ENCODE data around the gene PSMA4.
"Not testable (repeated sequence)": the region's sequence is repeated elsewhere in the genome, so short reads cannot be mapped to it uniquely, and the experiment has no call there.

The PSMA4 gene

DNA sequence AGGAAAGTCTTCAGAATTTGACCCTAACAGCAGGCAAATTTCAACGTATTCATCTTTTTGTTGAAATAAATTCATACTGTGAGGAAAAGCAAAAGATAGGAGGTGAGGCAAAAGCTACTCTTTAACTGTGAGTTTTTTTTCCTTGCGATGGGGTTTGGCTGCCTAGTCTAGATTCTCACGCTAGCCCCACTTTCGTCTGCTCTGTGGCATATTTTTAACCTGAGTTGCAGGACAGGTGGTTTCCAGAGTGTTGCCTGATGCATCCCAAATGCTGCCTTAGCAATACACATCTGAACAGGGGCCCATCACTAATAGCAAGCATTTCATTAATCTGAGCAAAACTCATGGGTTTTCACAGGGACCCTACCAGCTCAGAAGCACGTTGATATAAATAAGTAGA lies 11.7 kb downstream of the PSMA4 start:
- DNase-seq (ENCODE audit: low spot score): no peak

GRCh38 chr15:78552597-78552996 lies 12.4 kb downstream of the PSMA4 start:
- DNase-seq (ENCODE audit: low spot score): no peak

DNA sequence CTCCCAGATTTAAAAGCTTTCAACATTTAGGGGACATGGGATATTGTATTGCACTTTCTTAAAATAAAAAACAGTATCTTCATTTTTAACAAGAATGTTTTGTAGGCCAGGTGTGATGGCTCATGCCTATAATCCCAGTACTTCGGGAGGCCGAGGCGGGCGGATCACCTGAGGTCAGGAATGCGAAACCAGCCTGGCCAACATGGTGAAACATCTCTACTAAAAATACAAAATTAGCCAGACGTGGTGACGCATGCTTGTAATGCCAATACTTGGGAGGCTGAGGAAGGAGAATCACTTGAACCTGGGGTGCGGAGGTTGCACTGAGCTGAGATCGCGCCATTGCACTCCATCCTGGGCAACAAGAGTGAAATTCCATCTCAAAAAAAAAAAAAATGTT lies 20.0 kb downstream of the PSMA4 start:
- DNase-seq (ENCODE audit: low spot score): not testable (repeated sequence)

- no peak for DNase-seq (ENCODE audit: low spot score)
Observed at GRCh38 chr15:78561490-78561889, 21.2 kb downstream of the PSMA4 start.

DNA sequence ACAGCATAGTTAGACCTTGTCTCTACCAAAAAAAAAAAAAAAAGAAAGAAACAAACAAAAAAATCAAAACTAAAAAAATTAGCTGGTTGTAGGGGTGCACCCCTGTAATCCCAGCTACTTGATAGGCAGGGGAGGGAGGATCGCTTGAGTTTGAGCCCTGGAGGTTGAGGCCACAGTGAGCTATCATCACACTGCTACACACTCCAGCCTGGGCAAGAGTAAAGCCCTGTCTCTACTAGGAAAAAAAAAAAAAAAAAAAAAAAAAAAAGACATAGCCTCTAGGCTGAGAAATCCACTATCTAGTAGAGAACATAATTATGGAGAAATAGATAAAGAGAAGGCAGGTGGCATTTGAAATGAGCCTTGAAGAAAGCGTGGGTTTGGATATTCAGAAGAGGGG lies 22.8 kb downstream of the PSMA4 start:
- no peak for DNase-seq (ENCODE audit: low spot score)

DNA sequence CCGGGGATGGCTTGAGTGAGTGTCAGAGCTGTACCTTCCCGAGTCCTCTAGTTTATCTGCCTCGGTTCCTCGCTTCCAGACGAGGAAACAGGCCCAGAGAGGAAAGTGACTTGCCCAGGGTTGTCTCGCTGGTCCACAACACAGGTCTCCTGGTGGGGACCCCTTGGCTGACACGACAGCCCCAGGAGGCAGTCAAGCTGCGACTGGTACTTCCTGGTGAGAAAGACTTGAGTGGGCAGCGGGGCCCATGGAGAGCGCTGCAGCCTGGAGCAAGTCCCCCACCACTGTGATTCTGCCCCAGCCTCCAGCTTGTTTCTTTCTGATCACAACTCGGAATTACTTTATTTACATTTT lies 24.5 kb downstream of the PSMA4 start:
- DNase-seq (ENCODE audit: low spot score): no peak

GRCh38 chr15:78565097-78565950 lies 25.1 kb downstream of the PSMA4 start, which contains the start of gene CHRNA5:
Gene CHRNA5, plus strand, starts transcription at chr15:78565520. Its CDS starts 200 bp downstream, at chr15:78565720.
- peak; percentile 40 for DNase-seq (ENCODE audit: low spot score)

DNA sequence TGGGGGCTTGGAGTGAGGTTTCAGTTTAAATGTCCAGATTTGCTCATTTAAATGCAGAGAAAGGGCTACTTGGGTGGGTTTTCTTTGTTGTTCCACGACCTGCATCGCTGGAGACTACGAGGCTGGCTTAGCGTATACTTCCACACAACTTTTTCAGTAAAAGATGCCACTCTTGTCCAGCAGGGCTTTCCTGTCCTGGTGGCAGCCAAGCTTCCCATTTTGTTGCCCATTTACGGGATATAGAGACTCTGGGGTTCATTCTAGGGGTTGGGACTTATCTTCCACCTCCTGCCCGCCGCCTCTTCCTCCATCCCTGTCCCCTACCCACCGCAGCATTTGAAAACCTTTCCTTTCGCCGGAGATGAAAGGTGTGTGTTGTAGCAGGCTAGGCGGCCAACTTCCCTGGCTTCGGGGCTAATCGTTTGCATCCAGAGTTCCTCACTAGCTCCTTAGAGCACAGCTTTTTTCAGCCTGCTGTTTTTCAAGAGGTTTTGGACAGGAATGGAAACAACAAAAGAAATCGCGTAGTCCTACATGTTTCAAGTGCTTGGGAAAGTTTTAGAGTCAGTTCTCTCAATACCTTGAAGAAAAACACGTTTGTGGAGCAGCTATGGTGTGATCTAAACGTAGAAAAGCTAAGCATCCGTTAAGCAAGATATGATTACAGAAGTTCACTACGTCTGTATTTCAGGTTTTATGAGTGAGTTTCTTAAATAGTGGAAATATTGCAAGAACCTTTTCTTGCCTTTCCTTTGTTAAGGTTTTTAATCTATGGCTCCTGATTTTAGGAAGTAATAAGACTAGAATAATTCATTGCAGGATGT lies 25.9 kb downstream of the PSMA4 start:
- peak; percentile 9 for DNase-seq (ENCODE audit: low spot score)

DNA sequence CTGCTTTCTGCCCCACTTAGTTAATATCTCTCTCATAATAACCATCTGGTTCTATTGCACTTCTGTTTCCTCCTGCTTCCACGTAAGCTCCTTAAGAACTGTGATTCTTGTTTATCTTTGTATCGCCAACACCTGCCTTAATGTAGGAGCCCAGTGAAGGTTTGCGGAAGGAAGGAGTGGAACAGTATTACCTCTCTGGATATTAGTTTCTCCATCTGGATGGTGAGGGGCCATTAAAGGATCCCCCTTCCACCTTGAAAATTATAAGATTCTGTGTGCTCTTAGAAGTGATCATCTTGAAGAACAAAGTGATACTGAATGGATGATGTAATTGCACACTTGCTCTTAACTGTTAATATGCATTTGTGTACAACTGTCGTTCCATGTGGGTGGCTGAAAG lies 27.3 kb downstream of the PSMA4 start:
- DNase-seq (ENCODE audit: low spot score): no peak

DNA sequence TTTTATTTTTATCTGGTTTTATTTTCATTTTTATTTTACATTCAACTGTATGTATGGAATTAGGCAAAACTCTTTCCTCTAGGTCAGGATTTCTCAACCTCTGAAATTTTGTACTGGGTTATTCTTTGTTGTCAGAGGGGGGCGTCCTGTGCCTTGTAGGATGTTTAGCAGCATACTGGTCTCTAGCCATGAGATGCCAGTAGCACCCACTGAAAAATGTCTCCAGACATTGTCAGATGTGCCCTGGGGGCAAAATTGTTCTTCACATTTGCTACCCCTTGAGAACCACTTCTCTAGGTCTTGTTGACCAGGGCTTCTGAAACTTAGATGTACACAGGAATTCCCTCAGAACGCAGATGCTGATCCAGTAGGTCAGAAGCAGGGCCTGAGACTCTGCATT lies 30.5 kb downstream of the PSMA4 start:
- no peak for DNase-seq (ENCODE audit: low spot score)

DNA sequence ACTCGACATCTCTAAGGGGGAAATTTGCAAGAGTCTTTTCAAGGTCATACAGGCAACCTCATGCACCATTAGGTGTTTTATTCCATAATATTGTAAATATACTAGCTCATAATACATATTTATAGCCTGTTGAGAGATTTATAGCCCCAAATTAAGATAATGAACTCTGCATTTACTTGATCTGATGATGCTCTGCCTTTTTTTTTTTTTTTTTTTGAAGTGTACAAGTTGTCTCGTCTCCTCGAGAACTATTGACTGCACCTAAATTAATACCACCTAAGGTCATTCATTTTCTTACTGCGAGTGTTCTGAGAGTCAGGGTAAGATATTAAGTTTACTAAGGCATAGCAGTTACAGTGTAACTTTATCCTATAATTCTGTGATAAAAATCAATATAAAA lies 31.1 kb downstream of the PSMA4 start:
- DNase-seq (ENCODE audit: low spot score): no peak

DNA sequence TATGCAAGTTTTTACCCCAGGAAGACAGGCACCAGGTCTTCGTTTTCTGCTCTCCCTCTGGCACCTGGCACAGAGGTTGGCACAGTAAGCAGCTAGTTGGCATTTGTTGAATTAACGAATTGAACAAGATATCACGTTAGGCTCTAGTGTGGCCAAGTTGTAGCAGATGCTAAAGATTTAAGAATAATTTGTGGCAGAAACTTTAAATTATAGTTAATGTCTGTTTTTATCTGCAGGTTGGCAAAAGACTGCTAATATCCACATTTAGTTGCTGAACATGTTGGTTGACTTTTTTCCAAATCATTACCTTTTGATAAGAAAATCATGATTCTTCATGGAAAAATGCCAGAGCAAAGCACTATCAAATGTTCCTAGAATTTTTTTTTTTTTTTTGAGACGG lies 33.2 kb downstream of the PSMA4 start:
- DNase-seq (ENCODE audit: low spot score): no peak

GRCh38 chr15:78574944-78575343 lies 34.7 kb downstream of the PSMA4 start:
- DNase-seq (ENCODE audit: low spot score): no peak

- DNase-seq (ENCODE audit: low spot score): no peak
Observed at GRCh38 chr15:78597583-78597982, 57.3 kb downstream of the PSMA4 start.

- DNase-seq (ENCODE audit: low spot score): no peak
Observed at GRCh38 chr15:78598348-78598747, 58.1 kb downstream of the PSMA4 start.

GRCh38 chr15:78599189-78599588 lies 58.9 kb downstream of the PSMA4 start:
- DNase-seq (ENCODE audit: low spot score): no peak
